ENCODE measurements around the gene STIM1.

GRCh38 chr11:3933165-3933628, 77.7 kb downstream of the STIM1 start:
- TF ChIP-seq CTCF (IDR thresholded peaks at IDR 0.05; ENCODE audit: insufficient read depth, low read length) (no peak), POLR2AphosphoS5 (IDR thresholded peaks at IDR 0.05; ENCODE audit: low read depth) (no peak), REST (IDR thresholded peaks at IDR 0.05; ENCODE audit: insufficient replicate concordance, low read depth) (no peak), GABPA (IDR thresholded peaks at IDR 0.05; ENCODE audit: low read depth) (no peak)

Data from HL-60 (cell line).